HG03432 (cell line): ENCODE measurements around the gene OTX2.

Experiments used
- ATAC-seq: cut with Tn5 transposase; IDR thresholded peaks from one replicate; pipeline ENCODE4 v1.9.1; 2021; ENCODE audit warnings: mild to moderate bottlenecking, moderate library complexity; ENCODE audit not compliant: unreplicated experiment

The OTX2 gene

GRCh38 chr14:56812364-56813141, 2.3 kb upstream of the OTX2 start:
- no peak for ATAC-seq

- ATAC-seq, result no peak
Observed at GRCh38 chr14:56811593-56812363, 1.5 kb upstream of the OTX2 start.

- ATAC-seq, result no peak
Observed at GRCh38 chr14:56810836-56811592, 735 bp upstream of the OTX2 start.

GRCh38 chr14:56809270-56810146, 771 bp downstream of the OTX2 start:
- ATAC-seq, result no peak

- no peak for ATAC-seq
Observed at GRCh38 chr14:56808383-56809269, 1.7 kb downstream of the OTX2 start.

GRCh38 chr14:56808110-56808382, 2.2 kb downstream of the OTX2 start:
- no peak for ATAC-seq

- no peak for ATAC-seq
Observed at GRCh38 chr14:56807386-56808109, 2.7 kb downstream of the OTX2 start.

- no peak for ATAC-seq
Observed at GRCh38 chr14:56806760-56807159, 3.5 kb downstream of the OTX2 start.

- ATAC-seq, result no peak
Observed at GRCh38 chr14:56805992-56806727, 4.1 kb downstream of the OTX2 start.

GRCh38 chr14:56805201-56805991, 4.9 kb downstream of the OTX2 start:
- no peak for ATAC-seq

GRCh38 chr14:56803816-56804535, 6.3 kb downstream of the OTX2 start:
- ATAC-seq, result no peak

GRCh38 chr14:56801920-56802319, 8.4 kb downstream of the OTX2 start:
- ATAC-seq, result no peak

GRCh38 chr14:56799343-56799645, 11.0 kb downstream of the OTX2 start:
- ATAC-seq, result no peak

GRCh38 chr14:56798447-56799342, 11.6 kb downstream of the OTX2 start:
- ATAC-seq, result no peak

- no peak for ATAC-seq
Observed at GRCh38 chr14:56797569-56798446, 12.5 kb downstream of the OTX2 start.
